Fibroblast of skin of right quadriceps (primary cell): ENCODE data around the gene MCOLN2.
"Not testable (repeated sequence)": the region's sequence is repeated elsewhere in the genome, so short reads cannot be mapped to it uniquely, and the experiment has no call there.

Experiments used
- DNase-seq: peaks from one replicate; pipeline ENCODE4 v3.0.0-alpha.2; 2013

The MCOLN2 gene

DNA sequence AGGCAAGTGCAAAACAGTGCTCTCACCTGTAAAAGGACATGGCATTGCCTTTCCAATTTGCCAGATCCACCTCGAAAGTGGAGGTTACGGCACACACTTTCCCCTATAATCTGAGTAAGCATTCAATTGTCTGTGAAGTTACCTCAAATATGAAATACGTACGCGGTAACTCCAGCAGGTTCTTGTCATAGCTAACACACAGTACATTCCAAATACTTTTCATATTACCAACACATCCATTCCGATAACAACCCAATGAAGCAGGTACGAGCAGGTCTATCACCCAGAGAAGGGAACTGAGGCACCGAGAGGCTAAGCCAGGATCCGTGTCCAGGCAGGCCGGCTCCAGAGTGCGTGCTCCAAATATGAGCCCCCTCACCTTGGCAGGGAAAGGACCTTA is 57.2 kb downstream of the MCOLN2 start:
- no peak for DNase-seq

DNA sequence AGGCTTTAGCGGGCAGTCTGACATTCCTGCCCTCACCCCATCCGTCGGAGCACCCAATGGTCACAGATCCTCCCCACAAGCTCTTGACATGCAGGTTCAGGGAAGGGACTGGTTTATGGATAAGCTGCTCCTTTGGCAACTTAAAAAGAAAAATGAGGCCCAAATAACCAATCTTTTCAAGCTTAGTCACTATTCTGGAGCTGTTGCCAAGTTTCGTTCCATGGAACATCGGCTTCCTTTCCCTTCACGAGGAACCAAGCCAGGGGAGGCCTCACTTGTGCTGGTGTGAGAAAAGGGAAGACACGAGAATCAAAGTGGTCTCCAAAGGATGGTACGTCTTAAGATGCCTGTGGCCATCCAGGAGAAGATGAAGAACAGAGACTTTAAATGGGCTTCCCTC is 57.8 kb downstream of the MCOLN2 start:
- DNase-seq, result peak; percentile 32

DNA sequence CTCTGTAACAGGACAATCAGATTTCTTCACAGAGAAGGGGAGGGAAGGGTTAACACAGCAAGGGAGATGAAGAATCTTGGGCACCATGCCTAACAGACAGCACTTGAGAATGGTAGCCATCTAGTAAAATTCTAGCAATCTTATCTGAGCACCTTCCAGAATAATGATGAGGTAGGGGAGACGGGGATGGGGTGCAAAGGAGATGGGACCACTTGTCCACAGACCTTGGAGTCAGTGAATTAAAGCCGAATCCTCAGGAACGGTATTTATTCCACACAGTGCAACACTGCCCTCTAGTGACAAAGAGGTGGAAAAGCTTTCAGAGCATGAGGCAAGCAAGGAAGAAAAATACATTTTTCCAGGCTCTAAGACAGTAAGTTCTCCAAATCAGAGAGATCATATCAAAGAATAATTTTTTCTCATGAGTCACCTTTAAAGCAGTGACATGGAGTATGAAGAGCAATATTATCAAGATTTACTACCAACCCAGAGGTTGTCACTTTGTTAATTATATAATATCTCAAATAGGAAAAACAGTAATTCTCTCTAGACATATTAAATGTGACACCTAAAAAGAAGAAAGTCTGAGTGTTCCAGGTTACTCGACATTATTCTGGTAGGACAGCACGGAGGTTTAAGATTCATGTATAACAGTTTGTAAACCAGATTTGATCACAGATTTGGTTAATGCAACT is 60.6 kb downstream of the MCOLN2 start:
- peak; percentile 60 for DNase-seq

DNA sequence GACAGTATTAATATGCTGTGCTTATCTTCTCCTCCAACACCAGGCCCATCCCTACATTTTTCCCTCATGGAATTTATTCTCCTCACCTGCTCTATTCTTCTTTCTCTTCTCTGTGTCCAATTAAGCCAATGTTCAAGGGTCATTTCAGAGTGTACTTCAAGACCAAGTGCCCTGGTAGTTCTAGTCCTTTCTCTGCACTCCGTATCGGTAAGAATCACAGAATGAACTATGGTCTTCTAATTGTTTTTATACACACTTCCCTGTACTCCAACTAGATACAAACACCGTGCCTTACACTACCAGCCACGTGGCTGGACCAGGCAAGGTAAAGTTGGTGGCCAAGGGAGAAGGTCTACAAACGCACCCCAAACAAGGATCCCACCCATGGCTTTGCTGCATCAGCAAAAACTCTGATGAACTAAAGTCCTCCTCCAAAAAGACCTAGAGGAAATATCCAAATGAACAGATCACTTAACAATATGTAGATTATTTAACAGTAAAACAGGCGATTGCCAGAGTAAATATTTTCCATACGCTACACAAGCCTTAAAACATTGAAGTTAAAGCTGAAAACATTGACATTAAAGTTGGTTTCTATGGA is 63.8 kb downstream of the MCOLN2 start:
- DNase-seq, result no peak

DNA sequence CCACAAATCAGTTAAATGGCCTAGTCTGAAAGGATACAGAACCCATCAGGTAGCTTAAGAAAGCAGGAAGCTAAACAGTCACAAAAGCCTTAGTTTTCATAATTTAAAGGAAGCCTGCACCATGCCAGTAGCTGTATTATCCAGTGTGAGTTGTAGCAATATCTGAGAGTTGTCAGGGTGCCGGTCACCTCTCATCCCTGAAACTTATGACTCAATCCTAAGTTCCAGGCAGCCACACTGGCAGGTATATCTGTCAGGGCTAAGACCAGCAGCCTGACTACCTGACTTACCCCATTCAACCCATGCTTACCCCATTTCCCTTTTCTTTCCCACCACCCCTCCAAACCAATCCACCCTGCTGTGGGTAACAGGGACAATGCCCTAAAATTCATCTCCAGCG is 66.1 kb downstream of the MCOLN2 start:
- no peak for DNase-seq

DNA sequence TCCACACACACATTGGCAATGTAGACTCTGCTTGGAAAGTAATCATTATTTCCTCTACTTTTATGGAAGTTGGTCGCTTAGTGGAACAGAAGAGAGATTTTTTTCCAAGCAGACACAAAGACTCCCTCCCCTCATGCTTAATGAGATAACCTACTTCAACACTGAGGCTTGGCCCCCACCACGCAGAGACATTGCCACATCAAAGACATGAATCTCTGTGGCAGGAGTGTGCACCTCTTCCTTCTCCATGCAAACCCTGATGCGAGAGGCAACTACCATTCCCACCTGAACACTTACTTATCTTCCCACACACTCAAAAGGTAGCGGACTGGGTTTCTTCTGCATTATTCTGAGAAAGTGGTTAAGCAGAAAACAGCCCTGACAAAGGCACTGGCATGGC is 66.6 kb downstream of the MCOLN2 start:
- no peak for DNase-seq

DNA sequence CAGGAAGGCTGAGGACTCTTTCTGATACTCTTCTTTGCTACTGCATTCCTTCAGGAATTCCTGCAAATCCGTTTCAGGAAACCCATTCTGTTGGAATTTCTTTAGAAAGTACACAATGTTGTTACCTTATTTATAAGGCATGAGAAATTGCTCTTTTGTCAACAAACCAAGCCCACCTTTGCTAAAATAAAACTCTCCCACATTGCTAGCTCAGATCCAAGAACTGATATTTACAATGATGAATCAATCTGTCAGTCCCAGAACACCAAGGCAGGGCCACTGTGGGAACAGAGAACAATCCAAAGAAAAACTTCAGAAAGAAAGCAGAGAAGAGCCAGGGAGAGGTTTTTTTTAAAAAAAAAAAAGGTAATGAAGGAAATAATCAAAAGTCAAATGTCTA is 67.3 kb downstream of the MCOLN2 start:
- DNase-seq, result no peak

DNA sequence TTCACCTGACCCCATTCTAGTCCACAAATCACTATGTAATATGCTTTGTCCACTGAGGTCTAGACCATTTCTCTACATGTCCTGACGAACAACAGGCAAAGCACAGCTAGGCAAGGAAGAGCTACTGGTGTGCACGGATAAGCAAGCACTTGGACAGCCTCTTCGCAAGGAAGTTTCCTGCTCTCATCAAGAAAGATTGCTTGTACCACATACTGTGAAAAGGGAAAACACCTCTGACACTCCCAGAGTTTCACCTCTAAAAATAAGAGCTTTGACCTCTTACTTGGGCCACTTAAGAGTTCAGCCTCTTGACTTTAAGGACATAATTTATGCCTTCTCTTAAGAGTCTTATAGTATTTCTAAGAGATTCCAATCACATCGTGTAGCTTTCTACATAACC is 67.9 kb downstream of the MCOLN2 start:
- DNase-seq, result no peak

DNA sequence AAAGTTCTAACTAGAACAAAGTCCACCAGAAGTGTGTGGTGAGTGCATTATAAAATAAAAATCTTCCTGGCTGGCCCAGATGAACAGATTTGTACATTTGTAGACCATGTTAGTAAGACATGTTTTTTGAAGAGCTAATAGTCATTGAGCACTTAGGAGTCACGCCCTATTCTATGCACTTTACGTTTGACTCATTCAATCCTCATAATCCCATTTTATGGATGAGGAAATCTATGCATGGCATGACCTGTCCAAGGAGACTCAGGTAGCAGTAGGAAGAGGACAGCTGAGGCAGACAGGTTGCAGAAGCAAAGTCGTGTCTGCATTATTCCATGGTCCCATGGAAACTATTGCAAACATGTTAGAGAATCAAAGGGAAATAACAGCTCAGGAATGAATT is 73.6 kb downstream of the MCOLN2 start:
- no peak for DNase-seq

DNA sequence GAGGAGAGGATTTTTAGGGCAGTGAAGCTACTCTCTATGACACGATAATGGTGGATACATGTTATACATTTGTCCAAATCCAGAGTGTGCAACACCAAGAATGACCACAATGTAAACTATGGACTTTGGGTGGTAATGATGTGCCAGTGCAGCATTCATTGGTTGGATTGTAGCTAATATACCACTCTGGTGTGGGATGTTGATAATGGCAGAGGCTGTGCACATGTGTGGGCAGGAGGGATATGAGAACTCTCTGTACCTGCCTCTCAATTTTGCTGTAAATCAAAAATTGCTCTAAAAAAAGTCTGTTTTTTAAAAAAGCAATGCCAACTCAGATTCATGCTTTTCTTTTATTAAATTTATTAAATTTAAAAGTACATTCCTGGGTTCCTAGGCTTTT is 76.8 kb downstream of the MCOLN2 start:
- DNase-seq, result no peak

DNA sequence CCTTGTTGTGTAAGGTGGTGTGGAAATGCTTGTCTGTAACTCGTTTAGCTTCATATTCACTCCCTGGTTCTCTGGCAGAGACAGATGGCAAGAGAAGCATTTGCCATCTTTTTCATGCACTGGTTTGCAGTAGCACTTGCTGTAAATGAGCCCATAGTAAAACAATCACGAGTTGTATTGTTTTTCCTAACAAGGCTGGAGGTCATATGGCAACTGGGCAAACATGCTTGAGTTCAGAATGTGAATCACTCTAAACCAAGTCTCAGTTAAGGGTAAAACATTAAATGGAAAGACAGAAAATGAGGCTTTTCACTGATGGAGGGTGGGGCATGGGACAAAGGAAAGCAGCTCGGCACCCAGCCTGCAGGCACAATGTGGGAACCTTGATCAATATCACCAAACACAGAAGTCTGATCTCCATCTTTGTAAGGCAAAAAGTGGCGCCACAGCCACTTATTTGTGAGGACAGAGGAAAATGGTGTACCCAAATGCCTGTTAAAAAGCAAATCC is 77.4 kb downstream of the MCOLN2 start:
- no peak for DNase-seq

DNA sequence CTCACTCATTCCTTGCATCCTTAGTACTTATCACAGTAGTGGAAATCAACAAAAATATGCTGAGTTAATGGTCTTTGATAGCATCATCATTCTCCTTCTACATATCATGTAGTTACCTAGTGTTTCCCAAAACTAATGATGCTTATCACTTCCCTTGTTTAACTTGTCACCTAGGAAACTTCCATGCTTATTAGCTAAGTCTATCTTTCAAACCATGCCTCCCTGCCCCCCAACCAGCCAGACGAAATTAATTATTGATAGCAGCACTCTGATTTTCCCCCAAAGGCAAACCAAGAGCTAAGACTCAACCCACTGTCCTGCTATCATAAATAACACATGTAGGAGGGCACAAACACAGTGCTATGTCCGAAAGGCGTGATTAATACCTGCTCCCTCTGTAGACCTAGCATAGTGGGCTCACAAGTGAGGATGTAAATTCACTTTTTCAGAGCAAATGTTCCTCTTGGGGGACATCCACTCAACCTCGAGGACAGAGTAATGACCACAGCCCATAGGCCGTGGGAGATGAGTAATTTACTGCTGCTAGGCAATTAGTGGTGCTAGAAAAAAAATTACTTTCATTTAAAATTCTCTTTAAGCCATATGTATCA is 78.1 kb downstream of the MCOLN2 start:
- DNase-seq, result no peak

DNA sequence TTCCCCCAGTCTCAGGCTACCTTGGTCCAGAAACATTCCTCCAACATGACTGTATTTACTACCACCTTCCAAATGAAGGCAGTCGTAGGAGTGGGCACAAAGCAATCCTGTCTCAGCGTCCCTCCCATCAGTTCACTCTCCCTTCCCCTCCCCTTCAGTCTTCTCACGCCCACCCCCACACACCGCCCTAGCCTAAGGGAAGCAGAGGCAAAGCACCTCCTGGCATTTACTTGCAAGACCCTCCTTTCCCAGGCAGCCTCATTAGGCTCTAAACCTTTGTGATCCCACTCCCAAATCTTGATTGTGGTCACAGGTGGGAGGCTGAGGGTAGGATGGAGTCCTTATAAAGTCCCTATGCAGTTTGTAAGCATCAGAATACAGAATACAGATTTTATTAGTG is 80.0 kb downstream of the MCOLN2 start:
- no peak for DNase-seq

DNA sequence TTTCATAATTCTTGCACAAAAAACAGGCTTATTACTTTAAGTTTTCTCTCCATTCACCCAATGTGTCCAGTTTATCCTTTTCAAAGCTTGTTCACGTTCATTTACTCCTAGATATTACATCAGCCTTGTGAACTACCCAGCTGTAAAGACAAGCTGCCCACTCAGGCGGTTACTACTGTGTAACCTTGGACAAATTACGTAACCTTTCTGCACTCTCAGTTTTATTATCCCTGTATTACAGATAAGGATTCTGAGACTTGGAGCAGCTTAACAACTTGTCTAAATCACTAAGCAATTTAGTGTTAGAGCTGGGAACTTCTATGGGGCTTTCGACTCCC is 83.4 kb downstream of the MCOLN2 start:
- no peak for DNase-seq

DNA sequence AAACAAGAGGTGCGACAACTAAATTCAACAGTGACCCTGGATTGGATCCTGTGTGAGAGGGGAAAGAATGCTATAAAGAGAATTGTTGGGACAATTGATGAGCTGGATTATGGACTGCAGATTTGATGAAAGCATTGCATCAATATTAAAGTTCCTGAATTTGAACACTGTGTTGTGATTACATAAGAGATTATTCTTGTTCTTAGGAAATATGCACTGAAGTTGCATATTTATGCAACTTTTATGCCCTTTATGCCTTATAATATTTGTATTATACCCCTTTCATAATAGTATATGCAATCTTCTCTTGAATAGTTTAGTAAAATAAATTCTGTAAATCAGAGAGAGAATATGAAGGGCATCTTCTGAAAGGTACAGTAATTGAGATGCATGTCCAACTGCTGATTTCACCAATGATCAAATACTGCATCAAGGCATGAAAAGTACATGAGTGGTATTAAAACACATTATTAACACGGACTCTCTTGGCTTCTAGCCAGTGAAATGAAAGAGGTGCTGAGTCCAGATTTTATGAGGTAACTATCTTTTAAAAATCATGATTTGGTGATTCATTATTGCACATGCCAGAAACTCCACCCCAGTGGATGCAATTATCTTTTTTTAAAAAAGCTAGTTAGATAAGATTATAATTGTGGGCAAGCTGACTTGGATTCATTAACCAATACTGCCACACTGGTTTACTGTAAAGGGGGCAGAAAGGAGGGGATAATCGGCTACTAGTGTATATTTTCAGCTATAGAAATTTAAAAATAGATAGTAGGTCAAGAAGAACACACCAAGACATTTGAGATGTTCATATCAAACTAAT is 84.0 kb downstream of the MCOLN2 start:
- DNase-seq, result no peak

DNA sequence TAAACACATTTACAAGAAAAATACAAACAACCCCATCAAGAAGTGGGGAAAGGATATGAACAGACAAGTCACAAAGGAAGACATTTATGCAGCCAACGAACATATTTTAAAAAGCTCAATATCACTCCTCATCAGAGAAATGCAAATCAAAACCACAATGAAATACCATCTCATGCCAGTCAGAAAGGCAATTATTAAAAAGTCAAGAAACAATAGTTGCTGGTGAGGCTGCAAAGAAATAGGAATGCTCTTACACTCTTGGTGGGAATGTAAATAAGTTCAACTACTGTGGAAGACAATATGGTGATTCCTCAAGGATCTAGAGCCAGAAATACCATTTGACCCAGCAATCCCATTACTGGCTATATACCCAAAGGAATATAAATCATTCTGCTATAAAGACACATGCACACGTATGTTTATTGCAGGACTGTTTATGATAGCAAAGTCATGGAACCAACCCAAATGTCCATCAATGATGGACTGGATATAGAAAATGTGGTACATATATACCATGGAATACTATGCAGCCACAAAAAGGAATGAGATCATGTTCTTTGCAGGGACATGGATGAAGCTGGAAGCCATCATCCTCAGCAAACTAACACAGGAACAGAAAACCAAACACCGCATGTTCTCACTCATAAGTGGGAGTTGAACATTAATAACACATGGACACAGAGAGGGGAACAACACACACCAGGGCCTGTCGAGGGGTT is 88.0 kb downstream of the MCOLN2 start:
- DNase-seq, result not testable (repeated sequence)

DNA sequence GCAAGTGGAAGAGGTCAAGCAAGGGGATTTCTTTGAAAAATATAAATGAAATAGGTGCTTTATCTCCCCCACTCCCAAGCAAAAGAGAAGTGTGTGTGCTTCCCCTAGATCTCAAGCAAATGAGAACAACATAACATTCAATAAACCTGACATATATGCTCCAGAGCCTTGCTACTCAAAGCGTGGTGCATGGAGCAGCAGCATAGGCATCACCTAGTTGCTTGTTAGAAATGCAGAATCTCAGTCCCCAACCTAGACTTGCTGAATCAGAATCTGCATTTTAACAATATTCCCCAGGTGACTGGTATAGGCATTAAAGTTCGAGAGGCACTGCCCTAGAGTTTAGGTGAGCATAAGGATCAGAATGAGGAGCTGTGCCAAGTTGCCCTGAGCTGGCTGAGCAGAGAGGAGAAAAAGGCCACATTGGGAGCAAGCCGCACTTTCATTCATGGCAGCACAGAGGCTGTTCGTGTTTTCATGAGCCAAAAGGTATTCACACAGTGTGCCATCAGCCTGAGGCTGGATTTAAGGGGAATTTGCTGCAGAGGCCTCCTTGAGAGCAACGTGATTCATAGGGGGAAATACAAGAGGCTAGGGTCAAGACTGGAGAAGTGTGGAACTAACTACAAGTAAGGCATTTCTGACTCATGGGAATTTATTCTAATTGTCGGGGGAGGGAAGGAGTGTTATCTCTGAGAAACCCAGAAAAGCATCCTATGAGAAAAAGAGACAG is 89.7 kb downstream of the MCOLN2 start:
- peak; percentile 77 for DNase-seq

DNA sequence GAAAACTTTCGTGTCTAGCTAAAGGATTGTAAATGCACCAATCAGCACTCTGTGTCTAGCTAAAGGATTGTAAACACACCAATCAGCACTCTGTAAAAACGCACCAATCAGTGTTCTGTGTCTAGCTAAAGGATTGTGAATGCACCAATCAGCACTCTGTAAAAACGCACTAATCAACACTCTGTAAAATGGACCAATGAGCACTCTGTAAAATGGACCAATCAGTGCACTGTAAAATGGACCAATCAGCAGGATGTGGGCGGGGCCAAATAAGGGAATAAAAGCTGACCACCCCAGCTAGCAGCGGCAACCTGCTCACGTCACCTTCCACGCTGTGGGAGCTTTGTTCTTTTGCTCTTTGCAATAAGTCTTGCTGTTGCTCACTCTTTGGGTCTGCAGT is 94.2 kb downstream of the MCOLN2 start:
- DNase-seq, result not testable (repeated sequence)

DNA sequence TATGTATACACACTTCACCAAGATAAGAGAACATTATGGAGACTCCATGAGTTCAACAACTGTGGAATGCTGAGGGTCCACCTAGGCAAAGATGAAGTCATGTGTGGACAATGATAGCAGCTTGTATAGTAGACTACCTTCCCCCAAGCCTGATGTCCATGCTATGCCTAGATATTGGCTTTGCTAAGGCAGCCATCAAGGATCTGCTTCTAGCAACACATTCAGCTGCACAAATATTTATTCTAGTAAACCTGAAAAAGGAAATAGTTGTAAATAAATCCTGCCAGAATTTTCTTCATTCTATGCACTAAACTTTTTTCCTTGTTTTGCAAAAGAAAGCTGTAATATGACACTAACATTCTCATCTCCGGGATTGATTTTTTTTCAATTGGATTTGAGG is 96.9 kb downstream of the MCOLN2 start:
- DNase-seq, result no peak

DNA sequence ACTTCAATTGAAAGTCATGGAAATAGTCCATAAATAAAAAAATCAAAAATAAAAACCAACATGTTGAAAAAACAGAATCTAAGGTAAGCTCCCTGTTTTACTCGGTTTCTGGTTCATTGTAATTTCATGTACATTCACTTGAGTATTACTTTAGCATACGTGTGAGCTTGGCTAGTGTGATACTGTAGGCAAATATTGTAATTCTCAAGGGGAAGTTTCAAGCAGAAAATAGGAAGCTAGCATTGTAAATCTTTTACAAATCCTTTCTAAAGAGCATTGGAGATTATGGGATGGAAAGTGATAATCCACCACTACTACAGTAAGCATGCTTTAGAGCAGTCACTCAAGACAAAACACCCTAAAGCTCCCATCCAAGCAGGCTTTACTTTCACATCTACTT is 100.6 kb downstream of the MCOLN2 start:
- DNase-seq, result no peak

DNA sequence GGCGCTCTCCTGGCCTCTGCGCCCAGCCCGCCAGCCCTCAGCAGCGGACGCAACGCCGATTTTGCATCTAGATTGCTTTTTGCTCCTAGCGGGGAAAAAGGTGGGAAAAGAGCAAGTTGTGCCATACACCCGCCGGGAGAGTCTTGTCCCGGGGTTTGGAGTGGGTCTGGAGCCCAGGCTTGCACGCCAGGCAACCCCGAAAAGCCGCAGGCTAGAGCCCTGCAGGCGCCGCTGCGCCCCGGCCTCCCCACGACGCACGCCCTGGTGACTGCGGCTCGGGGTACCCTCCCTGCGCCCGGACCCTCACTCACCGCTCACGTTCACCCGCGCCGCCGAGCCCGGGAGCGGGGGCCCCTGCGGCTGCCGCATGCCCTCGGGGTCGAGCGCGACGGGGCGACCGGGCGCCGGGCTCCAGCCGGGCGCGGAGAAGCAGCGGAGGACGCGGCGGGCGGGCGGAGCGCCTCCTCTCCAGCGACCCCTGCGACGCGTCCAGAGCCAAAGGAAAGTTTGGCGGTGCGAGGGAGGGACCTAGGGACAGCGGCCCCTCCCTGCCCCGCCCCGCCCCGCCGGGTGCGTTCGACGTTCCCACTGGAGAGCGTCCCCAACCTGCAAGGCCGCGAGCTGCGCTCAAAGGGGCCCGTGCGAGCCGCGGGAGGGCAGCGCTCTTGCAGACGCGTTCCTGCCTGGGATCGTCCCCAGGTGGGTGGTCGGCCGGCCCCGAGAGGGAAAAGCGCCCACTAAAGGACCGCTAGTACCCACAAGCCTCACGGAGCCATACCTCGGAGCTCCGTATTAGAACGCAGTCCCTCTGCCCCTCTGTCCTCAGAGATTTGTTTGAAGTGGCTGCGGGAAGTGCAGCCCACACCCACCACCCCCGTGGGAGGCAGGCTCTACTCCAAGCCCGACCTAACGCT is 104.0 kb downstream of the MCOLN2 start, which contains the start of gene LPAR3:
Gene LPAR3 (minus strand): TSS at position 502 of the 914 bp plus-strand sequence. CDS start 27,086 bp downstream, outside the sequence.
- DNase-seq, result peak; percentile 15
